Stimulated activated memory B cell treated with anti-CD40 and anti-IgM and Interleukin-4, amounts not matched to agents 10 μg/mL and 1 μg/mL and 100 μg/mL, for 72 hours (primary cell): Measurements from ENCODE around the gene ENPP4.
"Not testable (repeated sequence)": the region's sequence is repeated elsewhere in the genome, so short reads cannot be mapped to it uniquely, and the experiment has no call there.

Source experiments
- ATAC-seq: fragments of 150-1000 bp; cut with Tn5 transposase; 2 replicates; pipeline ENCODE4 v1.10.0; 2021
- H3K27ac Mint-ChIP-seq: one replicate; pipeline ENCODE4 v1.8.0; 2022; ENCODE audit warnings: mild to moderate bottlenecking, mixed read lengths
- H3K27me3 Mint-ChIP-seq: one replicate; pipeline ENCODE4 v1.8.0; 2022; ENCODE audit warnings: mixed read lengths
- H3K36me3 Mint-ChIP-seq: one replicate; pipeline ENCODE4 v1.8.0; 2022; ENCODE audit warnings: mixed read lengths
- H3K4me1 Mint-ChIP-seq: one replicate; pipeline ENCODE4 v1.8.0; 2022; ENCODE audit warnings: mixed read lengths
- H3K4me3 Mint-ChIP-seq: one replicate; pipeline ENCODE4 v1.8.0; 2022; ENCODE audit warnings: mild to moderate bottlenecking, moderate library complexity, mixed read lengths
- H3K9me3 Mint-ChIP-seq: one replicate; pipeline ENCODE4 v1.8.0; 2022; ENCODE audit warnings: mixed read lengths

ENPP4 gene

GRCh38 chr6:46129629-46130511, at the start of gene ENPP4:
Gene ENPP4, plus strand, starts transcription at chr6:46129989. Its CDS starts 9,595 bp downstream, at chr6:46139584.
- Mint-ChIP-seq H3K9me3 (no peaks in the 10 kb centered on the region), H3K36me3 (no peaks in the 10 kb centered on the region), H3K4me1 (peaks cover 45% of the 10 kb centered on the region), H3K27ac (peak within 1 kb of the TSS; percentile 94), H3K27me3 (no peaks in the 10 kb centered on the region), H3K4me3 (peak within 1 kb of the TSS; percentile 89)
- peak; percentile 100 for ATAC-seq

GRCh38 chr6:46080111-46080510, 49.7 kb upstream of the ENPP4 start:
- ATAC-seq = no peak
- Mint-ChIP-seq H3K4me1 (no peaks in the 10 kb centered on the region), H3K27ac (no peak overlapping the region), H3K36me3 (no peaks in the 10 kb centered on the region), H3K4me3 (no peak overlapping the region), H3K27me3 (no peaks in the 10 kb centered on the region), H3K9me3 (no peaks in the 10 kb centered on the region)

GRCh38 chr6:46085688-46086087, 44.1 kb upstream of the ENPP4 start:
- not testable (repeated sequence) for H3K4me3 Mint-ChIP-seq, ATAC-seq, H3K27ac Mint-ChIP-seq, H3K9me3 Mint-ChIP-seq, H3K36me3 Mint-ChIP-seq, H3K4me1 Mint-ChIP-seq
- H3K27me3 Mint-ChIP-seq = peaks cover 29% of the 10 kb centered on the region

- ATAC-seq = peak; percentile 60
Measured at GRCh38 chr6:46090115-46091079, 39.4 kb upstream of the ENPP4 start.

GRCh38 chr6:46091080-46091478, 38.7 kb upstream of the ENPP4 start:
- Mint-ChIP-seq H3K4me3 (no peak overlapping the region), H3K4me1 (no peaks in the 10 kb centered on the region), H3K9me3 (peaks cover 16% of the 10 kb centered on the region), H3K27ac (no peak overlapping the region), H3K27me3 (peaks cover 33% of the 10 kb centered on the region), H3K36me3 (peaks cover 15% of the 10 kb centered on the region)
- ATAC-seq = no peak

More at GRCh38 chr6:46090115-46091079, 39.4 kb upstream of the ENPP4 start:
- H3K4me3 Mint-ChIP-seq = no peak overlapping the region
- peaks cover 36% of the 10 kb centered on the region for H3K27me3 Mint-ChIP-seq
- peaks cover 10% of the 10 kb centered on the region for H3K9me3 Mint-ChIP-seq
- peaks cover 8% of the 10 kb centered on the region for H3K36me3 Mint-ChIP-seq
- H3K27ac Mint-ChIP-seq = no peak overlapping the region
- no peaks in the 10 kb centered on the region for H3K4me1 Mint-ChIP-seq

- H3K4me1 Mint-ChIP-seq = no peaks in the 10 kb centered on the region
- H3K4me3 Mint-ChIP-seq = no peak overlapping the region
- H3K36me3 Mint-ChIP-seq = peaks cover 32% of the 10 kb centered on the region
- H3K27me3 Mint-ChIP-seq = peaks cover 6% of the 10 kb centered on the region
- H3K27ac Mint-ChIP-seq = no peak overlapping the region
- ATAC-seq = no peak
- H3K9me3 Mint-ChIP-seq = peaks cover 16% of the 10 kb centered on the region
Measured at GRCh38 chr6:46095251-46095650, 34.5 kb upstream of the ENPP4 start.

GRCh38 chr6:46097366-46097765, 32.4 kb upstream of the ENPP4 start:
- H3K36me3 Mint-ChIP-seq = peaks cover 39% of the 10 kb centered on the region
- no peaks in the 10 kb centered on the region for H3K27me3 Mint-ChIP-seq
- no peak overlapping the region for H3K4me3 Mint-ChIP-seq
- H3K27ac Mint-ChIP-seq = no peak overlapping the region
- peaks cover 3% of the 10 kb centered on the region for H3K4me1 Mint-ChIP-seq
- H3K9me3 Mint-ChIP-seq = peaks cover 16% of the 10 kb centered on the region
- no peak for ATAC-seq

GRCh38 chr6:46098678-46099077, 31.1 kb upstream of the ENPP4 start:
- Mint-ChIP-seq H3K27ac (no peak overlapping the region), H3K36me3 (peaks cover 40% of the 10 kb centered on the region), H3K4me1 (peaks cover 10% of the 10 kb centered on the region), H3K27me3 (no peaks in the 10 kb centered on the region), H3K4me3 (no peak overlapping the region), H3K9me3 (peaks cover 16% of the 10 kb centered on the region)
- ATAC-seq = no peak

- Mint-ChIP-seq H3K36me3 (peaks cover 36% of the 10 kb centered on the region), H3K4me3 (no peak overlapping the region), H3K4me1 (peaks cover 17% of the 10 kb centered on the region), H3K27me3 (no peaks in the 10 kb centered on the region), H3K9me3 (peaks cover 10% of the 10 kb centered on the region), H3K27ac (no peak overlapping the region)
- no peak for ATAC-seq
Measured at GRCh38 chr6:46099952-46100351, 29.8 kb upstream of the ENPP4 start.

- ATAC-seq = no peak
- peaks cover 24% of the 10 kb centered on the region for H3K4me1 Mint-ChIP-seq
- no peak overlapping the region for H3K4me3 Mint-ChIP-seq
- no peaks in the 10 kb centered on the region for H3K27me3 Mint-ChIP-seq
- no peak overlapping the region for H3K27ac Mint-ChIP-seq
- H3K9me3 Mint-ChIP-seq = no peaks in the 10 kb centered on the region
- H3K36me3 Mint-ChIP-seq = peaks cover 19% of the 10 kb centered on the region
Measured at GRCh38 chr6:46102123-46102522, 27.7 kb upstream of the ENPP4 start.

- Mint-ChIP-seq H3K4me1 (peaks cover 24% of the 10 kb centered on the region), H3K4me3 (no peak overlapping the region), H3K9me3 (no peaks in the 10 kb centered on the region), H3K27ac (no peak overlapping the region), H3K36me3 (peaks cover 18% of the 10 kb centered on the region), H3K27me3 (no peaks in the 10 kb centered on the region)
- no peak for ATAC-seq
Measured at GRCh38 chr6:46103441-46104115, 26.2 kb upstream of the ENPP4 start.

- H3K9me3 Mint-ChIP-seq = no peaks in the 10 kb centered on the region
- peaks cover 13% of the 10 kb centered on the region for H3K36me3 Mint-ChIP-seq
- no peak overlapping the region for H3K27ac Mint-ChIP-seq
- no peaks in the 10 kb centered on the region for H3K27me3 Mint-ChIP-seq
- ATAC-seq = no peak
- no peak overlapping the region for H3K4me3 Mint-ChIP-seq
- peaks cover 24% of the 10 kb centered on the region for H3K4me1 Mint-ChIP-seq
Measured at GRCh38 chr6:46104209-46104608, 25.6 kb upstream of the ENPP4 start.

GRCh38 chr6:46105568-46105967, 24.2 kb upstream of the ENPP4 start:
- H3K4me3 Mint-ChIP-seq = no peak overlapping the region
- H3K36me3 Mint-ChIP-seq = peaks cover 23% of the 10 kb centered on the region
- H3K27me3 Mint-ChIP-seq = no peaks in the 10 kb centered on the region
- H3K9me3 Mint-ChIP-seq = peaks cover 3% of the 10 kb centered on the region
- no peak for ATAC-seq
- peak overlapping the region; percentile 43 for H3K27ac Mint-ChIP-seq
- H3K4me1 Mint-ChIP-seq = peaks cover 24% of the 10 kb centered on the region

GRCh38 chr6:46113370-46113769, 16.4 kb upstream of the ENPP4 start:
- ATAC-seq = no peak

GRCh38 chr6:46115634-46116033, 14.2 kb upstream of the ENPP4 start:
- Mint-ChIP-seq H3K27ac (no peak overlapping the region), H3K4me1 (peaks cover 32% of the 10 kb centered on the region), H3K4me3 (no peak overlapping the region), H3K9me3 (peaks cover 5% of the 10 kb centered on the region), H3K36me3 (peaks cover 50% of the 10 kb centered on the region), H3K27me3 (no peaks in the 10 kb centered on the region)
- no peak for ATAC-seq

More at GRCh38 chr6:46113370-46113769, 16.4 kb upstream of the ENPP4 start:
- peaks cover 18% of the 10 kb centered on the region for H3K4me1 Mint-ChIP-seq
- no peak overlapping the region for H3K27ac Mint-ChIP-seq
- no peak overlapping the region for H3K4me3 Mint-ChIP-seq
- peaks cover 39% of the 10 kb centered on the region for H3K36me3 Mint-ChIP-seq
- H3K9me3 Mint-ChIP-seq = peaks cover 6% of the 10 kb centered on the region
- H3K27me3 Mint-ChIP-seq = no peaks in the 10 kb centered on the region
